GM13977 (cell line): ENCODE results near the gene CAP1.

Source experiments
- DNase-seq: peaks from one replicate; pipeline ENCODE4 v3.0.0; 2012; ENCODE audit warnings: low spot score
- in situ Hi-C: fragments of 300-500 bp; cut with MboI; formaldehyde crosslinking; loops from one replicate; pipeline ENCODE4 v1.12.0; 2022; ENCODE audit warnings: low sequenced_read_pairs, low pct_unique_long_range_greater_than_20kb, mixed read lengths, inconsistent platforms; ENCODE audit not compliant: unreplicated experiment
- TF ChIP-seq, protein P1 (sequence below): IDR thresholded peaks from 2 replicates; pipeline ENCODE4 v1.5.1; 2012; ENCODE audit warnings: mild to moderate bottlenecking, control low read depth; ENCODE audit not compliant: insufficient read depth; ENCODE audit errors: extremely low read depth, missing control alignments

CAP1 gene

DNA sequence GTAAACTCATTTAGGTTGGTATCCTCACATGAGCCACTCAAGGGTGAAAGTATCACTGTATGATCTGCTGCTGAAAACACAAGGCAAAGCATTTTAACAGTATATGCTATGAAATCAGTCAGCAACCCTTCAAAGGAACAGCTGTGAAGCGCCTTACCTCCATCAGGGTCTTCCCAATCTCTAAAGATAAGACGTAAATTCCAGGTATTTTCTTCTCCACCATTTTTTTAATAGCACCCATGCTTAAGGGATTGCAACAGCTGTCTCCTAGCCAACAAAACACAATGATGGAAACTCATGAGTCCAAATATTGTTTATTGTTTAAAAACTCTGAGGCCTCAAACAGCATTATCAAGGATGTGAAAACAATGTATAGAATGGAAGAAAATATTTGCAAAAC lies 51.7 kb downstream of the CAP1 start:
- in situ Hi-C loops = no loop called here
- no peak for DNase-seq
- TF ChIP-seq, protein P1, sequence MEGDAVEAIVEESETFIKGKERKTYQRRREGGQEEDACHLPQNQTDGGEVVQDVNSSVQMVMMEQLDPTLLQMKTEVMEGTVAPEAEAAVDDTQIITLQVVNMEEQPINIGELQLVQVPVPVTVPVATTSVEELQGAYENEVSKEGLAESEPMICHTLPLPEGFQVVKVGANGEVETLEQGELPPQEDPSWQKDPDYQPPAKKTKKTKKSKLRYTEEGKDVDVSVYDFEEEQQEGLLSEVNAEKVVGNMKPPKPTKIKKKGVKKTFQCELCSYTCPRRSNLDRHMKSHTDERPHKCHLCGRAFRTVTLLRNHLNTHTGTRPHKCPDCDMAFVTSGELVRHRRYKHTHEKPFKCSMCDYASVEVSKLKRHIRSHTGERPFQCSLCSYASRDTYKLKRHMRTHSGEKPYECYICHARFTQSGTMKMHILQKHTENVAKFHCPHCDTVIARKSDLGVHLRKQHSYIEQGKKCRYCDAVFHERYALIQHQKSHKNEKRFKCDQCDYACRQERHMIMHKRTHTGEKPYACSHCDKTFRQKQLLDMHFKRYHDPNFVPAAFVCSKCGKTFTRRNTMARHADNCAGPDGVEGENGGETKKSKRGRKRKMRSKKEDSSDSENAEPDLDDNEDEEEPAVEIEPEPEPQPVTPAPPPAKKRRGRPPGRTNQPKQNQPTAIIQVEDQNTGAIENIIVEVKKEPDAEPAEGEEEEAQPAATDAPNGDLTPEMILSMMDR = no peak

DNA sequence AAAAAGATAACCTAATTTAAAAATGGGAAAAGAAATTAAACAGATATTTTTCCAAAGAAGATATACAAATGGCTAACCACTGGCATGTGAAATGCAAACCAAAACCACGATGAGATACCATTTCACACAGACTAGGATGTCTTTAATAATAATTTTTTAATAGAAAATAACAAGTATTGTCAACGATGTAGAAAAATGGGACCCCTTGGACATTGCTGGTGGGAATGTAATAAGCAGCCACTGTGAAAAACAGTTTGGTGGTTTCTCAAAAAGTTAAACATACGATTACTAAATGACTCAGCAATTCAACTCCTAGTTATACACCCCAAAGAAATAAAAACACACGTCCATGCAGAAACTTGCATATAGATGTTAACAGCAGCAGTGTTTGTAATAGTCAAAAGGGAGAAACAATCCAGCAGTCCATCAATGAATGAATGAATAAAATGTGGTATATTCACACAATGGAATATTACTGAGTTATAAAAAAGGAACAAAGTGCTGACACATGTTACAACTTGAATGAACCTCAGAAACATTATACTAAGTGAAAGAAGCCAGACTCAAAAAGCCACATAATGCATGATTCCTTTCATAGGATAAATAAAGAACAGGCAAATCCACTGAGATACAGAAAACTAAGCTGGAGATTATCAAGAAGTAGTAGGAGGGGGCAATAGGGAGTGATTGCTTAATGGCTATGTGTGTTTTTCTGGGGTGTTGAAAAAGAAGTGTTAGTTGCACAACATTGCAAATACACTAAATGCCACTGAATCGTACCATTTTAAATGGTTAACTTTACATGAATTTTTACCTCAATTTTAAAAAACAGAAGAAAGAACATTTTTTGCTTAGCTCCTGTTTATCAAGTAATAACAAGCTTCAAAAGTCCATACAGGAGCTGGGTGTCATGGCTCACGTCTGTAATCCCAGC lies 52.4 kb downstream of the CAP1 start:
- in situ Hi-C loops = no loop called here
- DNase-seq = no peak
- TF ChIP-seq, protein P1 = no peak

DNA sequence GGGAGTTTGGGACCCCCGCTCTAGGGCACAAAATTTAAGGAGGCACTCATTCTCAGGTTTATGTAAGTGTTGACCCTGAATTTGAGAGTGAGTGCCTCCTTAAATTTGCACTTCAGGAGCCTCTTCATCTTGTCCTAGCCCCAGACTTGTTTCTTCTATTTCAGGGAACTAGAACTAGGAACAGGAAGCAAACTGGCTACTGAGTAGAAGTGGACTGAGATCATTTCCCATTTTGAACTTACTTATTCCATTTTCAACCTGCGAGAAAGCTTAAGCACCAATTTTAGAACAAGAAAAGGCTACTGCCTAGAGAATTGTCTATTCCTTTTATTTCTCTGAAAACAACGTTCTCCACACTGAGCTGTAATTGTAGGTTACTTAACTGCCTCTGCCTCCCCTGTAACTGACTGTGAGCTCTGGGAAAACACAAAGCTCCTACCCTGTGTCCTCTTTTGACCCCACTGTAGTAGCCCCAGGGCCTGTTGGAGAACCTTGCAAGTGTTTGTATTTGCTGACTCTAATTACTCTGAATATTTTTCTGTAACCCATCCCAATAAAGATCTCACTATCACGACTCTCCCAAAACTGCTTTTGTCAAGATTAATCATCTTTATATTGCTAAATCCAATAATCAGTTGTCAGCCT lies 54.1 kb downstream of the CAP1 start:
- DNase-seq = no peak
- in situ Hi-C loops = no loop called here

DNA sequence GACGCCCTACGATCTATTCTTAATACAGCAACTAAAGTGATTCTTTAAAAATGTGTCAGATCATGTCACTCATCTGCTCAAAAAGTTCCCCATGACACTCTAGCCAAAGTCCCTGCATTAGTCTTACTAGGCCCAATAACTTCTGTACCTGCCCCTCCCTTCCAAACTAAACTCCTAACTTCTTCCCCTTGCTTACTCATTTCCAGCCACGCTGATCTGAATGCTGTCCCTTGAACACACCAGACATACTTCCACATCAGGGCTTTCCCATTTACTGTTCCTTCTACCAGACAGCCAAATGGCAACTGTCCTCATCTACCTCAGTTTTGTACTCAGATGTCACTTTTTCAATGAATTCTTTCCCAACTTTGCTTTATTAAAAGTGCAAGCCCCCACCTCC lies 55.3 kb downstream of the CAP1 start:
- peak; percentile 12 for DNase-seq
- TF ChIP-seq, protein P1 = no peak
- in situ Hi-C loops = no loop called here

More for the DNA sequence above, 54.1 kb downstream of the CAP1 start:
- TF ChIP-seq, protein P1 = no peak

DNA sequence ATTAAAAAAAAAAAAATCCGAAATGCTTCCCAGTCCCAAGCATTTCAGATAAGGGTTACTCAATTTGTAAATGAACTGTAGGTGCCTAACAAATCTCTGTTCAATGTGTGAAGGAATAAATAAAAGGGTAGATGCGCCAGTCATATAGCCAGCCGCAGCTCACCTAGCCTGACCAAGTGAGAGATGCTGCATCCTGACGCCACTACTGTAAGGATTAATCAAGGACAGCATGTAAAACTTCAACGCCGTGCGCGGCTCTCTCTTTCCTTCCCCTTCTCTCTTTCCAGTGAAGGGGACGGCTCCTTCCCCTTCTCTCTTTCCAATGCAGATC lies 56.1 kb downstream of the CAP1 start:
- in situ Hi-C loops = no loop called here
- TF ChIP-seq, protein P1 = no peak
- DNase-seq = peak; percentile 37

DNA sequence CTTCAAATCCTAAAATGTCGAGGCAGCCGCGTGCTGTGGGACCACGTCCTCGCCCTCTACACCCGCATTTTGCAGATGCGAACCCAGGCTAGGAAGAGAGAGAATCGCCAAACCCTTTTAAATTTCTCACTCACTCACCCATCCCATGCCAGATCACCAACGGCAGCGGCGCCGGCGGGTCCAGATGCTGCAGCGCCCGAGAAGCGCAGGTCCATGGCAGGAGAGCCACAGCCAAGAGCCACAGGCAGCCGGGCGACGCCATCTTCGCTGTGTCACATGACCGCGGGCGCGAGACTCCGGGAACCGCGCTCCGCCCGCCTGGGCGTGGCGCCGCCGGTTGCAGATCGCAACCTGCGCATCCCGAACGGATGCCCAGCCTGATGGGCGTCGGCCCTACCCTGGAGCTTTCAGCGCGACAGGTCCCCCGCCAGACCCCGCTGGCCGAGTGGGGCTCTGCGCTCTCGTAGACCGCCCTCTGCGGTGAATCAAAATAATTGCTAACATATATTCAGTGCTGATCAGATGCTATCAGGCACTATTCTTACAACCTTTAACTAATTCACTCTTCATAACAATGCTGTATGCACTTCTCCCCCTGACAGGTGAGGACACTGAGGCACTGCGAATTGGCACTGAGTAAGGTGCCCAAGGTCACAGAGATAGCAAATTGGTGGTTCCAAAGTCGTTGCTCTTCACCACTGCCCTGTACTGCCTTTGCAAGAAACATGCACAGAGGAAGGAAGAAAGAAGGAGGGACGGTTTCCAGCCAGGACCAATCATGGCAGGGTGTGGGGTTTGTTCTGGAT lies 56.7 kb downstream of the CAP1 start, which contains the start of gene PPT1:
PPT1 (minus strand) TSS at position 276 of the 806 bp plus-strand sequence; CDS start at position 262, 14 bp downstream.
- TF ChIP-seq, protein P1 = peak; percentile 19
- DNase-seq = peak; percentile 83
- in situ Hi-C loops = no loop called here
